AG09319 (cell line): ENCODE measurements around the gene AK5.

Source experiments
- DNase-seq: peaks from one replicate; pipeline ENCODE4 v3.0.0-alpha.2; 2010; ENCODE audit warnings: low read depth; ENCODE audit errors: extremely low read depth
- TF ChIP-seq, protein P1 (sequence below): IDR thresholded peaks from 2 replicates; pipeline ENCODE4 v1.5.1; 2011; ENCODE audit warnings: low read depth, mild to moderate bottlenecking, inconsistent platforms, low read length, moderate library complexity

Gene AK5

DNA sequence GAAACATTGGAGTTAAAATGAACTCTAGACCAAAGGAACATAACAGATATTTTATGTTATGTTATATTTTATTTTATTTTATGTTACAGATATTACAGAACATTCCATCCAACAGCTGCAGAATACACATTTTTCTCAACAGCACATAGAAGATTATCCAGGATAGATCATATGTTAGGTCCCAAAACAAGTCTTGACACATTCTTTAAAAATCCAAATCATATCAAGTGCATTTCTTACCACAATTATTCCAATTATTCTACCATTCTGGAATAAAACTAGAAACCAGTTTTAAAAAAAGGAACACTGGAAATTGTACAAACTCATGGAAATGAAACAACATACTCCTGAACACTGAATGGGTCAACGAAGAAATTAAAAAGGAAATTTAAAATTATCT, 31.7 kb upstream of the AK5 start:
- TF ChIP-seq, protein P1, sequence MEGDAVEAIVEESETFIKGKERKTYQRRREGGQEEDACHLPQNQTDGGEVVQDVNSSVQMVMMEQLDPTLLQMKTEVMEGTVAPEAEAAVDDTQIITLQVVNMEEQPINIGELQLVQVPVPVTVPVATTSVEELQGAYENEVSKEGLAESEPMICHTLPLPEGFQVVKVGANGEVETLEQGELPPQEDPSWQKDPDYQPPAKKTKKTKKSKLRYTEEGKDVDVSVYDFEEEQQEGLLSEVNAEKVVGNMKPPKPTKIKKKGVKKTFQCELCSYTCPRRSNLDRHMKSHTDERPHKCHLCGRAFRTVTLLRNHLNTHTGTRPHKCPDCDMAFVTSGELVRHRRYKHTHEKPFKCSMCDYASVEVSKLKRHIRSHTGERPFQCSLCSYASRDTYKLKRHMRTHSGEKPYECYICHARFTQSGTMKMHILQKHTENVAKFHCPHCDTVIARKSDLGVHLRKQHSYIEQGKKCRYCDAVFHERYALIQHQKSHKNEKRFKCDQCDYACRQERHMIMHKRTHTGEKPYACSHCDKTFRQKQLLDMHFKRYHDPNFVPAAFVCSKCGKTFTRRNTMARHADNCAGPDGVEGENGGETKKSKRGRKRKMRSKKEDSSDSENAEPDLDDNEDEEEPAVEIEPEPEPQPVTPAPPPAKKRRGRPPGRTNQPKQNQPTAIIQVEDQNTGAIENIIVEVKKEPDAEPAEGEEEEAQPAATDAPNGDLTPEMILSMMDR = no peak
- DNase-seq = no peak

DNA sequence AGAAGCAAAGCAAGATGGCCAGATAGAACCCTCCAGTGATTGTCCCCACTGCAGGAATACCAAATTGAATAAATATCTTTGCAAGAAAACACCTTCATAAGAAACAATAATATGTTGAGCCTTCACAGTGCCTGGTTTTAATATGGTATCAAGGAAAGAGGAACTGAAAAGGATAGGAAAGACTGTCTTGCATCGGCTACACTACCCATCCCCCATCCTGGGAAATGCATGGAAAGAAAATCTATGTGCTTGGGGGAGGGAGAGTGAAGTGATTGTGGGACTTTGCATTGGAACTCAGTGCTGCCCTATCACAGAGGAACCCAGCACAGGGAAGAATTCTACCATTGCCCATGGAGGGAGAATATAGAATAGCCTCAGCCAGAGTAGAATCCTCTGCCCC, 28.6 kb upstream of the AK5 start:
- TF ChIP-seq, protein P1 = no peak
- no peak for DNase-seq

DNA sequence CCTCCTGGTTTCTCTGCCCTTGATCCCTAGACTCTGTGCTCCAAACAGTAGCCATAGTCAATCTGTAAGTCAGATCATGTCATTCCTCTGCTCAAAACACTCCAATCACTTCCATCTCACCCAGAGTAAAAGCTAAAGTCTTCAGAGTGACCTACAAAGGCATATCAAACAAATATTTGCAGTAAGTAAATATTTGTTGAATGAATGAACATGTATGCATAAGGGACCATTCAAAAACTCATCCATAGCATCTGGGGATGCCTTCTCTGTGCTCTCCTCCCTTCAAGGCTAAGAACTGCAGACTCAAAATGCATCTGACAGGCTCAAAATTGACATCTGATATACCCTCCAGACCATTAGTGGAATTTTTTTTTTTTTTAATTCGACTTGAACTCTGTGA, 18.1 kb upstream of the AK5 start:
- TF ChIP-seq, protein P1 = no peak
- no peak for DNase-seq

DNA sequence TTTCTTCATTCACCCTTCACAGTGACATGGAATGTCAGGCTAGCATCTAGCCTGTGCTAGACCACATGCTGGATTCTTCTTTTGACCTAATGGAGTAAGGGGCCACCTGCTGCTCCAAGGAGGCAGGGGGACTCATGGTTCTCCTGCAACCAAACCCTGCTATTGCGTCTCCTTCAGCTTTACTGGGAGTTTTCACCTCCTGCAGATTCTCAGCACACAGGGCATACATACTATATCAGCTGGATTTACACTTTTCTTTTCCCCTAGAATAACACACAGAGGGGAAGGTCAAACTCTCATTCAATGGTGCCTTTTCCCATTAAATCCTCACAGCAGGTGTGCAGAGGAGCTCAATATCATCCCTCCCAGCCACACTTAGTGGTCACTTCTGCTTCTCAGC, 16.6 kb upstream of the AK5 start:
- no peak for DNase-seq
- TF ChIP-seq, protein P1 = no peak

DNA sequence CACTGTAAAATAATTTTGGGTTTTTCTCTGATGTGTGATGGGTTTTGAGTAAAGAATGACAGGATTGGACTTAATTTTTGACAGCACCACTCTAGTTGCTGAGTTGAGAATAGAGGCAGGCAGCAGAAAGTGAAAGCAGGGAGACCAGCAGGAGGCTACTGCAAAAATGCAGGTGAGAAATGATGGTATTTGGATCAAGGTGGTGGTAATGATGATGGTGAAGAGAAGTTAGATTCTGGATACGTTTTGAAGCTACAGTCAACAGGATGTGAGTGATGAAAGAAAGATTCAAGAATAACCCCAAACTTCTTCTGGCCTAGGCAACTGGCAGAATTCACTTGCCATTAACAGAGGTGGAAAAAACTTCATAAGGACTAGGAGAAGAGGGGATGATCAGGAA, 14.8 kb upstream of the AK5 start:
- TF ChIP-seq, protein P1 = no peak
- DNase-seq = no peak

DNA sequence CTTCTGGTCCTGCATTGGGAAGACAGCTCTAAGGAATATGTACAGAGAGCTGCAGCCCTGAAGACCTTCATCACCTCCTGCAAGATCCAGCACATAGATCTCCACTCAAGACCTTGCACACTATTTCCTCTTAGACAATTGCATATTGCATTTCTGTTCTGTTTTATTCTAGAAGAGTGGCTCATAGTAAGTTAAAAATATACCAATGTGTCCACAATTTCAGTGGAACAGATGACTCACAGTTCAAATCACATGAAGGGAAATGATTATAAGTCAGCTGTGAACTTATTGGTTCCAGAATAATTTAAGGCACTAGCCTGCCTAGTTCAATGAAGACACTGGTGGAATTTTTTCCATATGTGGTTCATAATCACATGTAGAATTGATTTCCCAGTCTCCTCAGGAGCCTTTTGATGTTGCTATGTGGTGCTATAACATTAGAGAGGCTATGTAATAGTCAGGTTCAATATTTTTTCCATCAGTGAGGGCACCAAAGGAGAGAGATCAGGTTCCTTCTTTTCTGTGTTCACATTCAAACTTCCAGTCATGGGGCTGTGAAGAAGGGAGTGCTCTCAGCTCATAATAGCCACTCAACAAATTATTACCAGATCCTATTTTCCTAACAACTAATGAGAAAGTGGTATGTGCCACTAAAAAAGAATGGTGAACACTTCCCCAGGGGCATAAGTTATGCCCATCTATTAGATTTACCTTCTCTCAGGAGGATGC, 9.8 kb upstream of the AK5 start:
- DNase-seq = no peak

DNA sequence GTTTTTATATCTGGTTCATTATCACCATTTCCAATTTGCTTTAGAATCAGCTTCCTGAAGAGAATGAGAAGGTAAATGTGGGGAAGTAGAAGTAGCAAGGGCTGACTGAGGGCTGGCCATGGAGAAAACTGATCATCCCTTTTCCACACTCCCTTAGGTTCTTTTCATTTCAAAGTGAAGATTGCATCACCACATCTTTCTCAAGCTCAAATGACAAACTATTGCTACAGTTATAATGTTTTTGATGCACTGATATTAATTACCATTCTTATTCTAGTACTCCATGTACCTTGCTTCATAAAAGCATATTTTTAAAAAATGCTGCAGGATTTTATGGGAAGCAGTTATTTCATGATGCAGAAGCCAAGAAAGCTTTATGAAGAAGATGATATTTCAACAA, 7.9 kb upstream of the AK5 start:
- no peak for DNase-seq
- TF ChIP-seq, protein P1 = no peak

More for the DNA sequence above, 9.8 kb upstream of the AK5 start:
- TF ChIP-seq, protein P1 = no peak
